T-helper 17 cell (primary cell): ENCODE measurements around the gene MNS1. TPM values are rescaled to one million over a fixed set of nuclear protein-coding genes. Genes with fewer than 3 reads are reported as not detected.
"Not testable (repeated sequence)": the region's sequence is repeated elsewhere in the genome, so short reads cannot be mapped to it uniquely, and the experiment has no call there.

Source experiments
- ATAC-seq: fragments of 150-1000 bp; cut with Tn5 transposase; 2 replicates; pipeline ENCODE4 v1.10.0; 2021; ENCODE audit warnings: mild to moderate bottlenecking, moderate library complexity
- DNase-seq, 3 donors: peaks; one replicate each; pipeline versions ENCODE4 v3.0.0 to v3.0.0-alpha.2; 2020 to 2021
- H3K9me3 ChIP-seq: one replicate; pipeline ENCODE4 v1.7.0; 2013; ENCODE audit warnings: low read length, mild to moderate bottlenecking; ENCODE audit not compliant: control insufficient read depth, poor library complexity, severe bottlenecking
- H3K27ac Mint-ChIP-seq: one replicate; pipeline ENCODE4 v1.8.0; 2022; ENCODE audit warnings: mild to moderate bottlenecking, moderate library complexity, mixed read lengths
- H3K27me3 Mint-ChIP-seq: one replicate; pipeline ENCODE4 v1.8.0; 2022; ENCODE audit warnings: mixed read lengths
- H3K36me3 Mint-ChIP-seq: one replicate; pipeline ENCODE4 v1.8.0; 2022; ENCODE audit warnings: low read depth, mixed read lengths
- H3K4me1 Mint-ChIP-seq: one replicate; pipeline ENCODE4 v1.8.0; 2022; ENCODE audit warnings: mild to moderate bottlenecking, mixed read lengths
- H3K4me3 Mint-ChIP-seq: one replicate; pipeline ENCODE4 v1.8.0; 2022; ENCODE audit warnings: mild to moderate bottlenecking, moderate library complexity, mixed read lengths
- total RNA-seq, 4 donors: library from RNA in 2 of 4; stranded (reverse) in 2 of 4; gene quantifications; one replicate each; pipeline ENCODE4 v1.2.3 and lab custom pipeline; 2022 to 2026

MNS1 gene
- total RNA-seq, 2 donors from 2014 or later, result 0.52 TPM; not detected in 1

DNA sequence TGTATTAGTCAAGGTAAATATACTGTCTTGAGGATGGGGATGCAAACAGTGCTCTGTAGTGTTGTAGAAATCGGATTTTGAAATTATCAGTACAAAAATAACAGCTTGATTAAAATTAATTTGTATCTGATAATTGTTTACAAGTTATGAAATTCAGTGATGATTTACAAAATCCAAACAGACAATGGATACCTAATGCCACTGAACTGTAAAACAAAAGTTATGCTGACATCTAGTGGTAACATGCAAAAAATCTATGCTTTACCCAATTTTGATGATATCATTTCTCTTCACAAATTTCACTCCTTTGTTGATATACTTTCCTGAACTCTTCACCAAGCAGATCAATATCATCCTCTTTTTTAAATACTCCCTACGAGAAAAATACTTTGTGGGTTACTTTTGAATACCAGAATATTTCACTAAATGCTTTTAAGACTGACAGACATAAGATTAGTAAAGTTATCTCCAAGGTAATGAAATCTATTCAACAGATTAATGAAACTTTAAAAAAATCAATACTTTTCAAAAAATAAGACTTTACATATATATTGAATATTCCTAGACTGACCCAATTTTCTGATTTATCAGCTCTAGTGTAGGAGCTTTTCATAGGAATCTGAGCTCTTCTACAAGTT, 36.0 kb downstream of the MNS1 start:
- H3K36me3 Mint-ChIP-seq, result peaks cover 3% of the 10 kb centered on the region

DNA sequence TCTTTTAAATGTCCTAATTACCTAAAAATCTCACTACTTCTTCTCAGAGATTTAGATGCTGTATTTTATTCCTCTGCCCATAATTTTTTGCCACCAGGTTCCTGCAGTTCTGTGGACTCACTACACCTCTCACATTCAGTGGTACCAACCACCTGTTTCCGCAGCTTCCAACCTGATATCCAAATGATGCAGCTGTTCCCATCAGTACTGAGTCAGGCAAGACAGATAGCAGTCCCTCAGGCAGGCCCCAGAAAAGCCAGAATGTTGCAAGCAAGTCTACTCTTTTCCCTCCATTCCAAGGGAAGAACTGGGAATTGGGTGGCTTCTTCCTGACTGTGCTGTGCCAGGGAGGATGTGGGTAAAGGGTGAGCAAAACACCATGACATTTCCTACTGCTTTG, 39.0 kb downstream of the MNS1 start:
- no peak for DNase-seq
- Mint-ChIP-seq H3K4me1 (no peaks in the 10 kb centered on the region), H3K36me3 (no peaks in the 10 kb centered on the region), H3K4me3 (no peak overlapping the region), H3K27ac (no peak overlapping the region), H3K27me3 (no peaks in the 10 kb centered on the region)
- ATAC-seq, result no peak
- H3K9me3 ChIP-seq, result no peaks in the 10 kb centered on the region

More for the DNA sequence above, 36.0 kb downstream of the MNS1 start:
- ATAC-seq (no peak), DNase-seq (no peak)
- H3K27ac Mint-ChIP-seq, result no peak overlapping the region
- no peak overlapping the region for H3K4me3 Mint-ChIP-seq
- H3K9me3 ChIP-seq, result no peaks in the 10 kb centered on the region
- H3K27me3 Mint-ChIP-seq, result peaks cover under 1% of the 10 kb centered on the region
- H3K4me1 Mint-ChIP-seq, result no peaks in the 10 kb centered on the region

DNA sequence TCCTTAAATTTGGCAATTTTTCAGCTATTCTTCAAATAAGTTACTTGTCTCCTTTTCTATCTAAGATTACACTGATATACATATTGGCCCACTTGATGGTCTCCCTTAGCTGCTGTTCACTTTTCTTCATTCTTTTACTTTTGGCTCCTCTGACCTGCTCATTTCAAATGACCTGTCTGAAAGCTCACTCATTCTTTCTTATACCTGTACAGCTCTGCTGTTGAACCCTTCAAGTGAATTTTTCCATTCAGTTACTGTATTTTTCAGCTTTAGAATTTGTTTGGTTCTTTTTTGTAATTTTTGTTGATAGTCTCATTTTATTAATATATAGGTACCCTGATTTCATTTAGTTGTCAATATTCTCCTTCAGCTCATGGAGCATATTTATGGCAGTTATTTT, 39.7 kb downstream of the MNS1 start:
- Mint-ChIP-seq H3K27me3 (no peaks in the 10 kb centered on the region), H3K27ac (no peak overlapping the region), H3K4me3 (no peak overlapping the region), H3K36me3 (no peaks in the 10 kb centered on the region), H3K4me1 (no peaks in the 10 kb centered on the region)
- ATAC-seq (no peak), DNase-seq (no peak)
- H3K9me3 ChIP-seq, result no peaks in the 10 kb centered on the region

DNA sequence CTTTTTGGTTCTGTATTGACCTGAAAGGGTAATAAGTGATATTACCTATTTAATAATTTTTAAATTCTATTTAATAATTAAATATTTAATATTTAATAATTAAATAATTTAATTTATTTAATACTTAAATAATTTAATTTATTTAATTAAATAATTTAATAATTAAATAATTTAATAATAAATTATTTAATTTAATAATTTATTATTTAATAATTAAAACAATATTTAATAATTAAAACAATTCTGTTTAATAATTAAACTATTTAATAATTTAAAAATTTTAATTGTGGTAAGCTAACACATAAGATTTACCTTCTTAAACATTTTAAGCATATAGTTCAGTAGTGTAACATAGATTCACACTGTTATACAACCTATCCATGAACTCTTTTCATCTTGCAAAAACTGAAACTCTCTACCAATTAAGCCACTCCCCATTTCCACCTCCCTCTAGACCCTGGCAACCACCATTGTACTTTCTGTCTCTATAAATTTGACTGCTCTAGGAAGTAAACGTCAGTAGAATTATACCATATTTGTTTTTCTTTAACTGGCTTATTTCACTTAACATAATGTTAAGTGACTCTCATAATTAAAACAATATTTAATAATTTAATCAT, 51.7 kb downstream of the MNS1 start:
- not testable (repeated sequence) for H3K4me1 Mint-ChIP-seq, H3K27ac Mint-ChIP-seq, H3K4me3 Mint-ChIP-seq, H3K9me3 ChIP-seq, ATAC-seq, H3K27me3 Mint-ChIP-seq, DNase-seq, H3K36me3 Mint-ChIP-seq

DNA sequence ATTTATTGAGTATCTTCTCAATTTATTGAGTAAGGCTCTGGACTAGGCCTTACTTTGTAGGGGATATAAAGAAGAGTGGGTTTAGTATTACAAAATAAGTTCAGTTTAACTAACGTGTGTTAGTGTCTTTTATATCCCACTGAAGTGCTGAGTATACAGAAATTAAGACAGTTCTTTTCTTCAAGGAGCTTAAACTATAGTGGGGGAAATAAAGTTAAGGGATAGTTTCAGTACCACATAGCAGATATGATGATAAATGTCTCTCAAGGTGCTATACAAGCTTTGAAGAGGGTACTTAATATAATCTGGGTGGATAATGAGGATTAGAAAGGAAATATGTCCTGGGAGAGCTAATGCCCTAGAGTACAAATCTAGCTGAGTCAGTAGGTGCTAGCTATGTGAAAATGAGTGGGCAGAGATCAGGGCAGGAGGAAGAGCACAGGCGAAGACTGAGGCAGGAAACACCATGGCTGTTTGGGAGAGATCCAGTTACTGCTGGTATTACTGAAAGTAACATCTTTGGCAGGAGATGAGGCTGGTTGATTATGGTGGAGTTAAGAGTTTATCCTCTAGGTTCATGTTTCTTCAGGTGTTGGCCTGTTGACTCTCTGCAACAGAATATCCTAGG, 53.7 kb downstream of the MNS1 start:
- H3K4me1 Mint-ChIP-seq, result no peaks in the 10 kb centered on the region
- H3K27ac Mint-ChIP-seq, result no peak overlapping the region
- H3K36me3 Mint-ChIP-seq, result no peaks in the 10 kb centered on the region
- no peak for ATAC-seq
- no peaks in the 10 kb centered on the region for H3K9me3 ChIP-seq
- no peaks in the 10 kb centered on the region for H3K27me3 Mint-ChIP-seq
- DNase-seq, result no peak
- no peak overlapping the region for H3K4me3 Mint-ChIP-seq

DNA sequence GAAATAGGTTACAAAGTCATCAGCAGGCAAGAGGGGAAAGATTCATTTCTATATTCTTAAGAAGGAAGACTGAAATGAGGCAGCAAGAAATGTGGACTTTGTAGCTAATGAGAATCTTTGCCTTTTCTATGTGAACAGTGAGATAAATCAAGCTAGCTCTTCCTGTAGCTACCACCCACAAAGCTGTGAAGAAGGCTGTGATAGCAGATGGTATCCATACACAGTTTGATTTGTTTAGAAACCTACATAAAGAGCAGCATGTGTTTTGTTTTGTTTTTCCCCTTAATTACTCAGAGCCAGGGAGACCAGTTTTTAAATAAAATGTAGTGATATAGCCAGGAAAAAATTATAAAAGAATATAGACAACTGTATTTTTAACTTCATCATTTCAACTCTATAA, 54.2 kb downstream of the MNS1 start:
- Mint-ChIP-seq H3K36me3 (no peaks in the 10 kb centered on the region), H3K4me1 (no peaks in the 10 kb centered on the region), H3K4me3 (no peak overlapping the region), H3K27ac (no peak overlapping the region), H3K27me3 (no peaks in the 10 kb centered on the region)
- no peaks in the 10 kb centered on the region for H3K9me3 ChIP-seq
- DNase-seq (no peak), ATAC-seq (no peak)

DNA sequence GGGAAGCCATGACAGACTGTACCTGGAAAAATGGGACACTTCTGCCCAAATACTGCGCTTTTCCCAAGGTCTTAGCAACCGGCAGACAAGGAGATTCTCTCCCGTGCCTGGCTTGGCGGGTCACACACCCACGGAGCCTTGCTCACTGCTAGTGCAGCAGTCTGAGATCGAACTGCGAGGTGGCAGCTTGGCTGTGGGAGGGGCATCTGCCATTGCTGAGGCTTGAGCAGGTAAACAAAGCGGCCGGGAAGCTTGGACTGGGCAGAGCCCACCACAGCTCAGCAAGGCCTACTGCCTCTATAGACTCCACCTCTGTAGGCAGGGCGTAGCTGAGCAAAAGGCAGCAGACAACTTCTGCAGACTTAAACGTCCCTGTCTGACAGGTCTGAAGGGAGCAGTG, 65.7 kb downstream of the MNS1 start:
- H3K9me3 ChIP-seq, DNase-seq, H3K4me3 Mint-ChIP-seq, H3K4me1 Mint-ChIP-seq, H3K27me3 Mint-ChIP-seq, H3K27ac Mint-ChIP-seq, H3K36me3 Mint-ChIP-seq, ATAC-seq: not testable (repeated sequence)

DNA sequence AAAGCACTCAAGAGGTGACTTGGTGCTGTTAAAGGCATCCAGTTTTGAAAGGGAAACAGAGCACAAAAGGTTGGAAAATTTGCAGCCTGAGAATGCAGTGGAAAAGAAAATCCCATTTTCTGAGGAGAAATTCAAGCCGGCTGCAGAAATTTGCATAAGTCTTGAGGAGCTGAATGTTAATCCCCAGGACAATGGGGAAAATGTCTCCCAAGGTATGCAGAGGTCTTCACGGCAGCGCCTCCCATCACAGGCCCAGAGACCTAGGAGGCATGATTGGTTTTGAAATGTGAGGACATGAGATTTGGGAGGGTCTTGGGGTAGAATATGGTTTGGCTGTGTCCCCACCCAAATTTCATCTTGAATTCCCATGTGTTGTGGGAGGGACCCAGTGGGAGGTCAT, 67.6 kb downstream of the MNS1 start:
- ATAC-seq, H3K9me3 ChIP-seq, H3K27ac Mint-ChIP-seq, H3K36me3 Mint-ChIP-seq, H3K4me1 Mint-ChIP-seq, H3K4me3 Mint-ChIP-seq, DNase-seq, H3K27me3 Mint-ChIP-seq: not testable (repeated sequence)

DNA sequence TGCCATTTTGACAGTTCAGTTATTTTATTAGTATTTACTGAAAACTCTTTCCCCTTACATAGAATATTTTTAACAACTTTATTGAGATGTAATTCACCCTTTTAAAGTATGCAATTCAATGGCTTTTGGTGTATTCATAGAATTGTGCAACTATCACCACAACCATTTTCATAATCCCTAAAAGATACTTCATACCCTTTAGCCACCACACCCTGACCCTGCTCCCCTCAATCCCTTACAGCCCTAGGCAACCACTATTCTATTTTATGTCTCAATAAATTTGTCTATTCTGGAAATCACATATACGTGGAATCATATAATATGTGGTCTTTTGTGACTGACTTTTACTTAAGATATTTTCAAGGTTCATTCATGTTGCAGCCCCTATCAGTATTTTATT, 70.0 kb downstream of the MNS1 start:
- H3K4me3 Mint-ChIP-seq, result no peak overlapping the region

DNA sequence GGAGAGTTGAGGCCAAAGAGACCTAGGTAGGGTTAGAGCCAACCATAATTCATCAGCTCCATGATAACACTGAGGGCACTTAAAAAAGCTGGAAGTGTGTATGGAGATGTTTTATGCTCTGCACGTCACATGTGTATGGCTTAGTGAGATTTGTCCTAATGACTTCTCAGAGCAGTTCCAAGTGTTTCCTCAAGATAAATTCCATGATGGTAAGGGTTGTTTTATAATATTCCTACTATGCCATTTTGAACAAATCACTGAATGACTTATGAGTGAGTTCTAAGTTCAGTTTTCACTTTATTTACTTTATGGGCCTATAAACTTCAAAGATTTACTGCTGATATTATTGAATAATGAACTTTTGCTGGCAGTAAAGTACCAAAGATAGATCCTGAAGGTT, 71.7 kb downstream of the MNS1 start:
- no peaks in the 10 kb centered on the region for H3K9me3 ChIP-seq
- Mint-ChIP-seq H3K36me3 (no peaks in the 10 kb centered on the region), H3K27ac (no peak overlapping the region), H3K27me3 (no peaks in the 10 kb centered on the region), H3K4me3 (no peak overlapping the region), H3K4me1 (no peaks in the 10 kb centered on the region)
- DNase-seq (no peak), ATAC-seq (no peak)

More for the DNA sequence above, 70.0 kb downstream of the MNS1 start:
- H3K9me3 ChIP-seq, result no peaks in the 10 kb centered on the region
- Mint-ChIP-seq H3K27ac (no peak overlapping the region), H3K4me1 (no peaks in the 10 kb centered on the region), H3K27me3 (no peaks in the 10 kb centered on the region), H3K36me3 (no peaks in the 10 kb centered on the region)
- DNase-seq (no peak), ATAC-seq (no peak)

DNA sequence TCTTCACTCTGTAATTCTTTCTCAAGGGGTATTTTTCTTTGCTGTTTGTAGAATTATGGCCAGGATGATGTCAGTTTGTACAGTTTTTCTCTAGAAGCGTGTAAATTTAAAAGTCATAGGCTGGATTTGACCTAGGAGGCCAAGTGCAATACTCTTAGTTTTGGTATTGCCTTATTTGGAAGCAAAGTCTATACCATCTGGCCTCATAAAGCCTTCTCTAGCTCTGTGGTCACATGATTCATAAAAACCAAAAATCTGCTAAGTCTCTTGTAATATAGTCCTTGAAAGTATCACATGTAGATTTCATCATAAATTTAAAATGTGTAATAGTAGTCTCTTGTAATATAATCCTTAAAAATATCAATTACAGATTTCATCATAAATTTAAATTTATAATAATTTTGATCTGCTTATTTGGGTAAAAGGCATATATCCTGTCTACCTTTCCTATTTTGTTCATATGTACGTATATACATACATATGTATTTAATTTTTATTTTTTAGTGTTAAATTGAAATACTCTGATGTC, 74.1 kb downstream of the MNS1 start:
- Mint-ChIP-seq H3K4me3 (no peak overlapping the region), H3K27ac (no peak overlapping the region), H3K4me1 (no peaks in the 10 kb centered on the region), H3K27me3 (no peaks in the 10 kb centered on the region), H3K36me3 (no peaks in the 10 kb centered on the region)
- DNase-seq (no peak), ATAC-seq (no peak)
- no peaks in the 10 kb centered on the region for H3K9me3 ChIP-seq

DNA sequence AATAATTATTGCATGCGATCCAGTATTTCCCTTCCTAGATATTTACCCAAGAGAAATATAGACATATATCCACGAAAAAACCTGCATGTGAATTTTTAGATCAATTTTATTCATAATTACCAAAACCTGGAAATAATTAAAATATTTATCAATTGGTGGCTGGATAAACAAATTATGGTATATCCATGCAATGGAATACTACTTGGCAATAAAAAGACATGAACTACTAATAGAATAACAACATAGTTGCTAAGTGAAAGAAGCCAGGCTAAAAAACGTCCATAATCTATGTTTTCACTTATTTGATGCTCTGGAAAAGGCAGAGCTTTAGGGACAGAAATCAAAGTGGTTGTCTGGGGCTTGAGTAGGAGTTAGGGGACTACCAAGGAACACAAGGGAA, 79.0 kb downstream of the MNS1 start:
- Mint-ChIP-seq H3K4me1 (no peaks in the 10 kb centered on the region), H3K27ac (no peak overlapping the region), H3K27me3 (no peaks in the 10 kb centered on the region), H3K4me3 (no peak overlapping the region), H3K36me3 (no peaks in the 10 kb centered on the region)
- H3K9me3 ChIP-seq, result no peaks in the 10 kb centered on the region
- no peak for ATAC-seq
- no peak for DNase-seq

DNA sequence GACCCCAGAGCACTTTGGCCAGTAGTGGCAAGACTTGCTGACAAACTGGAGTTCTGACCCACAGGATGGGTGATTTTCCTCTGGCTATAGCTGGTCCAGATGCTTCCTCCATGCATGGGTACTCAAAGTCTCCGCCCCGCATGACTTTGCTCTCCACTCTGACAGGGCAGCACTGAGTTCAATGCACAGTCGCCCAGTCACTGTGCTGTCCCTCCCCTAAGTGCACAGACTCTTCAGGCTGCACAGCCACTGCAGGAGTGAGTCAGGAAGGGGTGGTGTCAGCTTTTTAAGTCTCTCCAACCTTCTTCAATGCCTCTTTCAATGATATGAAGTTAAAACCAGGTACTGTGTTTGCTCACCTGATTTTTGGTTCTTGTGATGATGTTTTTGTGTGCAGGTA, 81.9 kb downstream of the MNS1 start:
- H3K36me3 Mint-ChIP-seq, result no peaks in the 10 kb centered on the region
- no peak overlapping the region for H3K4me3 Mint-ChIP-seq
- no peak for DNase-seq
- no peaks in the 10 kb centered on the region for H3K9me3 ChIP-seq
- no peak overlapping the region for H3K27ac Mint-ChIP-seq
- no peak for ATAC-seq
- H3K27me3 Mint-ChIP-seq, result no peaks in the 10 kb centered on the region
- no peaks in the 10 kb centered on the region for H3K4me1 Mint-ChIP-seq
